PC-9 (cell line): ENCODE data around the gene LMOD1.

ENCODE experiments used
- CTCF ChIP-seq: fragments of 200-600 bp; sonication (generic); conservative IDR thresholded peaks from 2 replicates; pipeline ENCODE4 v1.6.1; 2017; ENCODE audit warnings: mixed run types, antibody characterized with exemption, mild to moderate bottlenecking, moderate library complexity
- EZH2 ChIP-seq: fragments of 200-600 bp; sonication (generic); IDR thresholded peaks from 2 replicates; pipeline ENCODE4 v1.8.0; 2017; ENCODE audit warnings: antibody characterized with exemption, low read depth

DNA sequence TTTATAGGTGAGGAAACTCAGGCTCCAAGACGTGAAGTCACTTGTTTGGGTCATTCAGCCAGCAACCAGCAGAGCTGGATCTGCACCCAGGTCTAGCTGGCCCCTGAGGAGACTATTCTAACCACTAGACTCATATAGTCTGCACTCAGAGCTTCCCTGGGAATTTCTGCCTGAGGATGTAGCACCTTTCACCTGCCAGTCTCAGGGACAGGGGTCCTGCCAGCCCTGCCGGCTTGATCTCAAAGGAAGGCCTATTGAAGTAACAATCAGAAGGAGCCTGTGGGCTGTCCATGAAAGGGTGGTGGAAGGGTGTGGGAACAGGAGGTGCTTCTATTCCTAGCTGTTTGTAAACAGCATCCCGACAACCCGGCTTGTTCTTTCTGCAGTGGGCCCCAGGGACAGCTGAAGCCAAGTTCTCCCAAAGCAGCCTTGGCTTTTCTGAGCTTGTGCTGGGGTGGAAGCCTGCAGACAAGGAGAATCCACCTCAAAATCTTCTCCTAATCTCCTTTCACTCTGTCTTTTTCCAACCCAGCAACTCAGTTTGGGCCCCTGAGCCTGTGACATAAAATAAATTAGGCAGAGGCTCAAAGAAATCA lies 7.8 kb downstream of the LMOD1 start:
- TF ChIP-seq CTCF (no peak), EZH2 (no peak)
